Neural cell (in vitro differentiated cells): ENCODE measurements around the gene SPP1. TPM values are rescaled to one million over a fixed set of nuclear protein-coding genes. Genes with fewer than 3 reads are reported as not detected.

ENCODE experiments used
- H2AFZ ChIP-seq: fragments of 200-600, 300-800 bp; sonication (generic), shearing (Covaris generic); 2 replicates; pipeline ENCODE4 v1.6.0; 2014; ENCODE audit warnings: low read depth, mild to moderate bottlenecking, antibody characterized with exemption, low read length, moderate library complexity
- H3F3A ChIP-seq: fragments of 200-600 bp; shearing (Covaris generic); 2 replicates; pipeline ENCODE4 v1.6.1; 2016; ENCODE audit warnings: mild to moderate bottlenecking, moderate library complexity, mixed read lengths, antibody characterized with exemption, low read length; ENCODE audit not compliant: insufficient read depth, poor library complexity, severe bottlenecking
- H3K27ac ChIP-seq: fragments of 200-600, 300-800 bp; sonication (generic), shearing (Covaris generic); 2 replicates; pipeline ENCODE4 v1.5.1; 2014; ENCODE audit warnings: mild to moderate bottlenecking, low read length, moderate library complexity
- H3K27me3 ChIP-seq: fragments of 300-800, 200-600 bp; sonication (generic), shearing (Covaris generic); 2 replicates; pipeline ENCODE4 v1.6.0; 2014; ENCODE audit warnings: mild to moderate bottlenecking, low read depth, low read length, moderate library complexity; ENCODE audit not compliant: insufficient read depth
- H3K36me3 ChIP-seq: fragments of 300-800, 200-600 bp; sonication (generic), shearing (Covaris generic); 2 replicates; pipeline ENCODE4 v1.5.1; 2014; ENCODE audit warnings: mild to moderate bottlenecking, antibody characterized with exemption, low read length, moderate library complexity; ENCODE audit not compliant: insufficient read depth
- H3K4me2 ChIP-seq: fragments of 300-800, 200-600 bp; sonication (generic), shearing (Covaris generic); 2 replicates; pipeline ENCODE4 v1.6.0; 2014; ENCODE audit warnings: mild to moderate bottlenecking, low read length
- H3K4me3 ChIP-seq: fragments of 300-800, 200-600 bp; sonication (generic), shearing (Covaris generic); 2 replicates; pipeline ENCODE4 v1.5.1; 2014; ENCODE audit warnings: mild to moderate bottlenecking, low read length, moderate library complexity
- H3K79me2 ChIP-seq: fragments of 200-600 bp; shearing (Covaris generic); replicated peaks from 2 replicates; pipeline ENCODE4 v1.6.0; 2014; ENCODE audit warnings: mild to moderate bottlenecking, low read length, moderate library complexity; ENCODE audit not compliant: insufficient read depth
- H3K9ac ChIP-seq: fragments of 300-800, 200-600 bp; sonication (generic), shearing (Covaris generic); 2 replicates; pipeline ENCODE4 v1.6.1; 2016; ENCODE audit warnings: mild to moderate bottlenecking, low read length, mixed read lengths
- H3K9me2 ChIP-seq: fragments of 200-600 bp; shearing (Covaris generic); 2 replicates; pipeline ENCODE4 v1.6.1; 2016; ENCODE audit warnings: mild to moderate bottlenecking, low read length, mixed read lengths; ENCODE audit not compliant: insufficient read depth
- H3K9me3 ChIP-seq: fragments of 200-600, 300-800 bp; sonication (generic), shearing (Covaris generic); 2 replicates; pipeline ENCODE4 v1.6.1; 2016; ENCODE audit warnings: mild to moderate bottlenecking, mixed run types, low read length, moderate library complexity, mixed read lengths
- H4K20me1 ChIP-seq: fragments of 200-600 bp; shearing (Covaris generic); 2 replicates; pipeline ENCODE4 v1.6.1; 2016; ENCODE audit warnings: mild to moderate bottlenecking, mixed run types; ENCODE audit not compliant: insufficient read depth
- EP300 ChIP-seq: fragments of 450-650 bp; conservative IDR thresholded peaks from 2 replicates; pipeline ENCODE4 v1.6.1; 2014; ENCODE audit warnings: antibody characterized with exemption, mild to moderate bottlenecking, moderate library complexity; ENCODE audit not compliant: poor library complexity, severe bottlenecking
- EZH2 ChIP-seq: fragments of 200-600, 300-800 bp; shearing (Covaris generic), sonication (generic); IDR thresholded peaks from 2 replicates; pipeline ENCODE4 v1.6.1; 2014; ENCODE audit warnings: antibody characterized with exemption, low read length, borderline replicate concordance, mild to moderate bottlenecking; ENCODE audit not compliant: insufficient read depth, poor library complexity, severe bottlenecking
- MXI1 ChIP-seq: fragments of 450-650 bp; conservative IDR thresholded peaks from 2 replicates; pipeline ENCODE4 v1.6.1; 2014; ENCODE audit warnings: antibody characterized with exemption, mild to moderate bottlenecking; ENCODE audit not compliant: poor library complexity, severe bottlenecking
- POLR2AphosphoS5 ChIP-seq: IDR thresholded peaks from 2 replicates; pipeline ENCODE4 v1.6.1; 2012
- RAD21 ChIP-seq: fragments of 450-650 bp; conservative IDR thresholded peaks from 2 replicates; pipeline ENCODE4 v1.6.1; 2014; ENCODE audit warnings: antibody characterized with exemption, mild to moderate bottlenecking, moderate library complexity
- SMC3 ChIP-seq: fragments of 450-650 bp; conservative IDR thresholded peaks from 2 replicates; pipeline ENCODE4 v1.6.1; 2014; ENCODE audit warnings: antibody characterized with exemption, mild to moderate bottlenecking, moderate library complexity; ENCODE audit not compliant: poor library complexity
- TAF1 ChIP-seq: IDR thresholded peaks from 2 replicates; pipeline ENCODE4 v1.6.1; 2012; ENCODE audit warnings: low read depth
- polyA plus RNA-seq: library from polyadenylated mRNA; depleted of rRNA; stranded (reverse); fragments of >200 nt; gene quantifications from 2 replicates; pipeline ENCODE4 v1.2.3, GENCODE V29; 2014
- TF ChIP-seq, protein P1 (sequence below): IDR thresholded peaks from 2 replicates; pipeline ENCODE4 v1.6.1; 2012; ENCODE audit warnings: borderline replicate concordance
- TF ChIP-seq, protein P2 (sequence below): fragments of 450-650 bp; IDR thresholded peaks from 2 replicates; pipeline ENCODE4 v1.5.1; 2014; ENCODE audit warnings: antibody characterized with exemption, mild to moderate bottlenecking, moderate library complexity; ENCODE audit not compliant: poor library complexity, severe bottlenecking

Gene SPP1
- polyA plus RNA-seq, 1 donor from 2014 or later, result 0.35 TPM

DNA sequence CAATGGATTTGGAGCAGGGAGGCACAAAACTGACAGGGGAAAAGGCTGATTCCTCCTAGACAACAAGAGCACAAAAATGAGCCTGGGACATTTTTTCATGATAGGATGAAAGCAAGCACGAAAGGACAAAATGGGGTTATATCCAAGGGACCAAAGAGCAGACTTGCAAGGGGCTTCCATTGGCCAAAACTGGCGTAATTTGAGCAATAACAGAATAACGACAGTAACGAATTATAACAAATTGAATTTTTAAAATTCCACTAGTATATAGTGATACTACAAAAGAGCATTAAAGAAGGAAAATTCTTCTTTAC, 10.3 kb downstream of the SPP1 start:
- Histone ChIP-seq H3K4me2 (no peak overlapping the region), H3K9me2 (no peaks in the 10 kb centered on the region), H3K9me3 (no peaks in the 10 kb centered on the region), H3F3A (no peaks in the 10 kb centered on the region), H2AFZ (no peak overlapping the region), H3K79me2 (no peaks in the 10 kb centered on the region), H3K27ac (no peak overlapping the region), H3K9ac (no peak overlapping the region), H3K27me3 (no peaks in the 10 kb centered on the region), H3K36me3 (no peaks in the 10 kb centered on the region), H4K20me1 (no peaks in the 10 kb centered on the region), H3K4me3 (no peak overlapping the region)
- TF ChIP-seq POLR2AphosphoS5 (no peak), SMC3 (no peak), TAF1 (no peak), MXI1 (no peak), RAD21 (no peak), EZH2 (no peak), EP300 (no peak)
- TF ChIP-seq, protein P1, sequence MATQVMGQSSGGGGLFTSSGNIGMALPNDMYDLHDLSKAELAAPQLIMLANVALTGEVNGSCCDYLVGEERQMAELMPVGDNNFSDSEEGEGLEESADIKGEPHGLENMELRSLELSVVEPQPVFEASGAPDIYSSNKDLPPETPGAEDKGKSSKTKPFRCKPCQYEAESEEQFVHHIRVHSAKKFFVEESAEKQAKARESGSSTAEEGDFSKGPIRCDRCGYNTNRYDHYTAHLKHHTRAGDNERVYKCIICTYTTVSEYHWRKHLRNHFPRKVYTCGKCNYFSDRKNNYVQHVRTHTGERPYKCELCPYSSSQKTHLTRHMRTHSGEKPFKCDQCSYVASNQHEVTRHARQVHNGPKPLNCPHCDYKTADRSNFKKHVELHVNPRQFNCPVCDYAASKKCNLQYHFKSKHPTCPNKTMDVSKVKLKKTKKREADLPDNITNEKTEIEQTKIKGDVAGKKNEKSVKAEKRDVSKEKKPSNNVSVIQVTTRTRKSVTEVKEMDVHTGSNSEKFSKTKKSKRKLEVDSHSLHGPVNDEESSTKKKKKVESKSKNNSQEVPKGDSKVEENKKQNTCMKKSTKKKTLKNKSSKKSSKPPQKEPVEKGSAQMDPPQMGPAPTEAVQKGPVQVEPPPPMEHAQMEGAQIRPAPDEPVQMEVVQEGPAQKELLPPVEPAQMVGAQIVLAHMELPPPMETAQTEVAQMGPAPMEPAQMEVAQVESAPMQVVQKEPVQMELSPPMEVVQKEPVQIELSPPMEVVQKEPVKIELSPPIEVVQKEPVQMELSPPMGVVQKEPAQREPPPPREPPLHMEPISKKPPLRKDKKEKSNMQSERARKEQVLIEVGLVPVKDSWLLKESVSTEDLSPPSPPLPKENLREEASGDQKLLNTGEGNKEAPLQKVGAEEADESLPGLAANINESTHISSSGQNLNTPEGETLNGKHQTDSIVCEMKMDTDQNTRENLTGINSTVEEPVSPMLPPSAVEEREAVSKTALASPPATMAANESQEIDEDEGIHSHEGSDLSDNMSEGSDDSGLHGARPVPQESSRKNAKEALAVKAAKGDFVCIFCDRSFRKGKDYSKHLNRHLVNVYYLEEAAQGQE, result no peak
- TF ChIP-seq, protein P2, sequence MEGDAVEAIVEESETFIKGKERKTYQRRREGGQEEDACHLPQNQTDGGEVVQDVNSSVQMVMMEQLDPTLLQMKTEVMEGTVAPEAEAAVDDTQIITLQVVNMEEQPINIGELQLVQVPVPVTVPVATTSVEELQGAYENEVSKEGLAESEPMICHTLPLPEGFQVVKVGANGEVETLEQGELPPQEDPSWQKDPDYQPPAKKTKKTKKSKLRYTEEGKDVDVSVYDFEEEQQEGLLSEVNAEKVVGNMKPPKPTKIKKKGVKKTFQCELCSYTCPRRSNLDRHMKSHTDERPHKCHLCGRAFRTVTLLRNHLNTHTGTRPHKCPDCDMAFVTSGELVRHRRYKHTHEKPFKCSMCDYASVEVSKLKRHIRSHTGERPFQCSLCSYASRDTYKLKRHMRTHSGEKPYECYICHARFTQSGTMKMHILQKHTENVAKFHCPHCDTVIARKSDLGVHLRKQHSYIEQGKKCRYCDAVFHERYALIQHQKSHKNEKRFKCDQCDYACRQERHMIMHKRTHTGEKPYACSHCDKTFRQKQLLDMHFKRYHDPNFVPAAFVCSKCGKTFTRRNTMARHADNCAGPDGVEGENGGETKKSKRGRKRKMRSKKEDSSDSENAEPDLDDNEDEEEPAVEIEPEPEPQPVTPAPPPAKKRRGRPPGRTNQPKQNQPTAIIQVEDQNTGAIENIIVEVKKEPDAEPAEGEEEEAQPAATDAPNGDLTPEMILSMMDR, result no peak

DNA sequence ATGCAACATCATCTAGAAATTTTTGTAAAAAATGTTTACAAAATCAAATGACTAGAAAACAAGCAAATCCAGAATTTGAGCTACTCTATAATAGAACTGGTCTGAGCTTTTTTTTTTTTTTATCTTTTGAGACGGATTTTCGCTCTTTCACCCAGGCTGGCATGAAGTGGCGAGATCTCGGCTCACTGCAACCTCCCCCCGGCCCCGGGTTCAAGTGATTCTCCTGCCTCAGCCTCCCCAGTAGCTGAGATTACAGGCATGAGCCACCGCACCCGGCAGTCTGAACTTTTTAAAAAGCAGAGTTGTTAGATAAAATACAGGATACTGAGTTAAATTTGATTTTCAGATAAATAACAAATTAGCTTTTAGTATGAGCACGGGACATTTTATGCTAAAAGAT, 11.0 kb downstream of the SPP1 start:
- Histone ChIP-seq H3K9ac (no peak overlapping the region), H3K4me2 (no peak overlapping the region), H3K79me2 (no peaks in the 10 kb centered on the region), H3K27me3 (no peaks in the 10 kb centered on the region), H3K36me3 (no peaks in the 10 kb centered on the region), H3K27ac (no peak overlapping the region), H3F3A (no peaks in the 10 kb centered on the region), H3K4me3 (no peak overlapping the region), H2AFZ (no peak overlapping the region), H3K9me3 (no peaks in the 10 kb centered on the region), H4K20me1 (no peaks in the 10 kb centered on the region), H3K9me2 (no peaks in the 10 kb centered on the region)
- TF ChIP-seq POLR2AphosphoS5 (no peak), RAD21 (no peak), EZH2 (no peak), SMC3 (no peak), TAF1 (no peak), MXI1 (no peak), EP300 (no peak)
- TF ChIP-seq, protein P2, result no peak
- TF ChIP-seq, protein P1, result no peak
